Measurements from ENCODE around the gene DENND1A. TPM values are rescaled to one million over a fixed set of nuclear protein-coding genes. Genes with fewer than 3 reads are reported as not detected.

The DENND1A gene
- total and polyA plus RNA-seq, 2 of the 13 experiments (the other 11 are each of a cell fraction or from before 2014, with no cell fraction given), result 14.8 to 30.1 TPM

DNA sequence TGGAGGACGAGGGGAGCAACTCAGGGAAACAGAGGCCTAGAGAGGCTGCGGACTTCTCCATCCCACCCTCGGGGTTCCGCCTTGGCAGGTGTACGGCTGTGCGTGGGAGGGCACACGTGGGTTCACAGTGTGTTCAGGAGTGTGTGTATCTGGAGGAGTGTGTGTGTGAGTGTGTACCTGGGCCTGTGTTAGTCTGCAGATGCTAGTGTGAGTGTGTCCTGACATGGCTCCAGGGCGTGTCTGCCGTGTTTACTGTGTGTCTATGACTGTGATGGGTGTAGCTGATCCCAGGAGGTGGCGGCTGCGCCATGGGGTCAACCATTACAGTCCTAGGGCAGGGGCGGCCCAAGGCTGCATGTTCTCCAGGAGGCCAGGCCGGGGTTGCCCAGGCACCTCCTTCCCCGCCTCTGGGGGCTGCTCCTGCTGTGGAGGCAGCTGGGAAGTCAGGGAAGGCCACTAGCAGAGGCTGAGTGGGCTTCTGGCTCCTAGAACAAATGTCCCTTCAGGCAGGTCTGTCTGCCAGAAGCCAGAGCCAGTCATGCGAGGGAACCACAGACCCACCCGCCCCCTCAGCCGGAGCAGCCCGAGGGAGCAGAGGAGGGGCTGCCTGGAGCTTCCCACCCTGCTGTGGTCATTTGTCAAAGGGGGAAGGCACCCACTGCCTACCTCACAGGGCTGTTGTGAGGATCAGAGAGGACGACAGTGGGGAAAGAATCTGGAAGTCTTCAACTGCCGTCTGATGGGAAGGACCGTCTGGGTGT, 552.5 kb downstream of the DENND1A start (continued):
- no peak for TF ChIP-seq SPEN (CRISPR knock-in tag; IDR thresholded peaks at IDR 0.05; ENCODE audit: low read depth)
- TF ChIP-seq ZNF510 (CRISPR knock-in tag; IDR thresholded peaks at IDR 0.05; ENCODE audit: low read depth), result no peak
- no peak for TF ChIP-seq SRSF1 (optimal IDR thresholded peaks at IDR 0.05; ENCODE audit: low read depth, low read length)
- no peak for TF ChIP-seq SOX5 (CRISPR knock-in tag; IDR thresholded peaks at IDR 0.05; ENCODE audit: borderline replicate concordance)
- no peak for TF ChIP-seq ZNF264 (CRISPR knock-in tag; IDR thresholded peaks at IDR 0.05)
- no peak for TF ChIP-seq PTBP1 (IDR thresholded peaks at IDR 0.05; ENCODE audit: low read depth, low read length, poor library complexity, severe bottlenecking)
- no peak for TF ChIP-seq THAP11 (CRISPR knock-in tag; IDR thresholded peaks at IDR 0.05)
- TF ChIP-seq ZNF768 (CRISPR knock-in tag; IDR thresholded peaks at IDR 0.05), result peak; percentile 34; the same call in 1 of the 2 replicates
- TF ChIP-seq ZNF138 (CRISPR knock-in tag; IDR thresholded peaks at IDR 0.05; ENCODE audit: low read depth), result no peak
- TF ChIP-seq, protein P1, sequence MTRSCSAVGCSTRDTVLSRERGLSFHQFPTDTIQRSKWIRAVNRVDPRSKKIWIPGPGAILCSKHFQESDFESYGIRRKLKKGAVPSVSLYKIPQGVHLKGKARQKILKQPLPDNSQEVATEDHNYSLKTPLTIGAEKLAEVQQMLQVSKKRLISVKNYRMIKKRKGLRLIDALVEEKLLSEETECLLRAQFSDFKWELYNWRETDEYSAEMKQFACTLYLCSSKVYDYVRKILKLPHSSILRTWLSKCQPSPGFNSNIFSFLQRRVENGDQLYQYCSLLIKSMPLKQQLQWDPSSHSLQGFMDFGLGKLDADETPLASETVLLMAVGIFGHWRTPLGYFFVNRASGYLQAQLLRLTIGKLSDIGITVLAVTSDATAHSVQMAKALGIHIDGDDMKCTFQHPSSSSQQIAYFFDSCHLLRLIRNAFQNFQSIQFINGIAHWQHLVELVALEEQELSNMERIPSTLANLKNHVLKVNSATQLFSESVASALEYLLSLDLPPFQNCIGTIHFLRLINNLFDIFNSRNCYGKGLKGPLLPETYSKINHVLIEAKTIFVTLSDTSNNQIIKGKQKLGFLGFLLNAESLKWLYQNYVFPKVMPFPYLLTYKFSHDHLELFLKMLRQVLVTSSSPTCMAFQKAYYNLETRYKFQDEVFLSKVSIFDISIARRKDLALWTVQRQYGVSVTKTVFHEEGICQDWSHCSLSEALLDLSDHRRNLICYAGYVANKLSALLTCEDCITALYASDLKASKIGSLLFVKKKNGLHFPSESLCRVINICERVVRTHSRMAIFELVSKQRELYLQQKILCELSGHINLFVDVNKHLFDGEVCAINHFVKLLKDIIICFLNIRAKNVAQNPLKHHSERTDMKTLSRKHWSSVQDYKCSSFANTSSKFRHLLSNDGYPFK (CRISPR knock-in tag; IDR thresholded peaks at IDR 0.05; ENCODE audit: borderline replicate concordance), result no peak
- TF ChIP-seq REPIN1 (CRISPR knock-in tag; IDR thresholded peaks at IDR 0.05; ENCODE audit: borderline replicate concordance, low read depth), result no peak
- TF ChIP-seq RORA (CRISPR knock-in tag; IDR thresholded peaks at IDR 0.05), result no peak
- no peak for TF ChIP-seq HMG20A (CRISPR knock-in tag; IDR thresholded peaks at IDR 0.05; ENCODE audit: borderline replicate concordance)
- TF ChIP-seq ZNF343 (CRISPR knock-in tag; IDR thresholded peaks at IDR 0.05), result no peak
- TF ChIP-seq MED8 (CRISPR knock-in tag; IDR thresholded peaks at IDR 0.05; ENCODE audit: insufficient replicate concordance), result no peak
- no peak for TF ChIP-seq ARID2 (CRISPR knock-in tag; IDR thresholded peaks at IDR 0.05; ENCODE audit: borderline replicate concordance)
- TF ChIP-seq CEBPG (CRISPR knock-in tag; IDR thresholded peaks at IDR 0.05), result no peak
- no peak for TF ChIP-seq FOXA1 (IDR thresholded peaks at IDR 0.05)
- TF ChIP-seq FOXA1 (CRISPR knock-in tag; IDR thresholded peaks at IDR 0.05), result peak; percentile 54; the same call in 1 of the 2 replicates
- TF ChIP-seq ZNF296 (CRISPR knock-in tag; conservative IDR thresholded peaks at IDR 0.05), result no peak
- TF ChIP-seq, protein P2, sequence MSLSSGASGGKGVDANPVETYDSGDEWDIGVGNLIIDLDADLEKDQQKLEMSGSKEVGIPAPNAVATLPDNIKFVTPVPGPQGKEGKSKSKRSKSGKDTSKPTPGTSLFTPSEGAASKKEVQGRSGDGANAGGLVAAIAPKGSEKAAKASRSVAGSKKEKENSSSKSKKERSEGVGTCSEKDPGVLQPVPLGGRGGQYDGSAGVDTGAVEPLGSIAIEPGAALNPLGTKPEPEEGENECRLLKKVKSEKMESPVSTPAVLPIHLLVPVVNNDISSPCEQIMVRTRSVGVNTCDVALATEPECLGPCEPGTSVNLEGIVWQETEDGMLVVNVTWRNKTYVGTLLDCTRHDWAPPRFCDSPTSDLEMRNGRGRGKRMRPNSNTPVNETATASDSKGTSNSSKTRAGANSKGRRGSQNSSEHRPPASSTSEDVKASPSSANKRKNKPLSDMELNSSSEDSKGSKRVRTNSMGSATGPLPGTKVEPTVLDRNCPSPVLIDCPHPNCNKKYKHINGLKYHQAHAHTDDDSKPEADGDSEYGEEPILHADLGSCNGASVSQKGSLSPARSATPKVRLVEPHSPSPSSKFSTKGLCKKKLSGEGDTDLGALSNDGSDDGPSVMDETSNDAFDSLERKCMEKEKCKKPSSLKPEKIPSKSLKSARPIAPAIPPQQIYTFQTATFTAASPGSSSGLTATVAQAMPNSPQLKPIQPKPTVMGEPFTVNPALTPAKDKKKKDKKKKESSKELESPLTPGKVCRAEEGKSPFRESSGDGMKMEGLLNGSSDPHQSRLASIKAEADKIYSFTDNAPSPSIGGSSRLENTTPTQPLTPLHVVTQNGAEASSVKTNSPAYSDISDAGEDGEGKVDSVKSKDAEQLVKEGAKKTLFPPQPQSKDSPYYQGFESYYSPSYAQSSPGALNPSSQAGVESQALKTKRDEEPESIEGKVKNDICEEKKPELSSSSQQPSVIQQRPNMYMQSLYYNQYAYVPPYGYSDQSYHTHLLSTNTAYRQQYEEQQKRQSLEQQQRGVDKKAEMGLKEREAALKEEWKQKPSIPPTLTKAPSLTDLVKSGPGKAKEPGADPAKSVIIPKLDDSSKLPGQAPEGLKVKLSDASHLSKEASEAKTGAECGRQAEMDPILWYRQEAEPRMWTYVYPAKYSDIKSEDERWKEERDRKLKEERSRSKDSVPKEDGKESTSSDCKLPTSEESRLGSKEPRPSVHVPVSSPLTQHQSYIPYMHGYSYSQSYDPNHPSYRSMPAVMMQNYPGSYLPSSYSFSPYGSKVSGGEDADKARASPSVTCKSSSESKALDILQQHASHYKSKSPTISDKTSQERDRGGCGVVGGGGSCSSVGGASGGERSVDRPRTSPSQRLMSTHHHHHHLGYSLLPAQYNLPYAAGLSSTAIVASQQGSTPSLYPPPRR (CRISPR knock-in tag; IDR thresholded peaks at IDR 0.05; ENCODE audit: borderline replicate concordance), result no peak
